Measurements from ENCODE around the gene RELN.

GRCh38 chr7:103887853-103888602 lies 101.4 kb downstream of the RELN start:
- no peak for TF ChIP-seq CTCF (IDR thresholded peaks at IDR 0.05; ENCODE audit: poor library complexity)
- no peak for TF ChIP-seq EZH2 (IDR thresholded peaks at IDR 0.05; ENCODE audit: borderline replicate concordance)

All from hepatocyte (in vitro differentiated cells).